ENCODE data around the gene LIFR. TPM values are rescaled to one million over a fixed set of nuclear protein-coding genes. Genes with fewer than 3 reads are reported as not detected.

The LIFR gene
- total RNA-seq, 1 experiment from 2014 or later = 22.0 TPM

DNA sequence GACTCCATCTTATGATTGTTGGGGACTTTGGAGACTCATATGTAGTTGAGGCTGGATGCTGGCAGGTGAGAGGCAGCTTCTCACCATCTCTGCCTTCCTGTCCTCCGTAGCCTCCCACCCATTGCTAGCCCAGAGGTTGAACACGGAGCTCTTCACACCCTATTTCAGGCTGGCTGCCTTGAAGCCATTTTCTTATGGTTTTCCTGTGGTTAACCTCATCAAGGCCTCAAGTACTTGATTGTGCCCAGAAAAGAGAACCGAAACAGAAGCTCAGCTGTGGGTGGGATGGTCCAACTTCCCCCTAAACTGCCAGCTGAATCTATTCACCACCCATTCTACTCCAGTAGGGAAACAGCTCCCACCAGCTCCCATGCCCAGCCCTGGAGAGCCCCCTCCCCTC, 102.9 kb downstream of the LIFR start:
- TF ChIP-seq EZH2 (IDR thresholded peaks at IDR 0.05; ENCODE audit: low read depth) = no peak
- TF ChIP-seq, protein P1, sequence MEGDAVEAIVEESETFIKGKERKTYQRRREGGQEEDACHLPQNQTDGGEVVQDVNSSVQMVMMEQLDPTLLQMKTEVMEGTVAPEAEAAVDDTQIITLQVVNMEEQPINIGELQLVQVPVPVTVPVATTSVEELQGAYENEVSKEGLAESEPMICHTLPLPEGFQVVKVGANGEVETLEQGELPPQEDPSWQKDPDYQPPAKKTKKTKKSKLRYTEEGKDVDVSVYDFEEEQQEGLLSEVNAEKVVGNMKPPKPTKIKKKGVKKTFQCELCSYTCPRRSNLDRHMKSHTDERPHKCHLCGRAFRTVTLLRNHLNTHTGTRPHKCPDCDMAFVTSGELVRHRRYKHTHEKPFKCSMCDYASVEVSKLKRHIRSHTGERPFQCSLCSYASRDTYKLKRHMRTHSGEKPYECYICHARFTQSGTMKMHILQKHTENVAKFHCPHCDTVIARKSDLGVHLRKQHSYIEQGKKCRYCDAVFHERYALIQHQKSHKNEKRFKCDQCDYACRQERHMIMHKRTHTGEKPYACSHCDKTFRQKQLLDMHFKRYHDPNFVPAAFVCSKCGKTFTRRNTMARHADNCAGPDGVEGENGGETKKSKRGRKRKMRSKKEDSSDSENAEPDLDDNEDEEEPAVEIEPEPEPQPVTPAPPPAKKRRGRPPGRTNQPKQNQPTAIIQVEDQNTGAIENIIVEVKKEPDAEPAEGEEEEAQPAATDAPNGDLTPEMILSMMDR (conservative IDR thresholded peaks at IDR 0.05) = no peak
- CTCF ChIA-PET = interaction anchor here (0.8 kb wide), 1 partner anchor 12 kb away, joined by 3 read pairs; no protein-coding TSS in a partner anchor
- Histone ChIP-seq H3K36me3 (ENCODE audit: low read depth) (no peaks in the 10 kb centered on the region), H3K9me2 (ENCODE audit: insufficient read depth) (no peaks in the 10 kb centered on the region), H3K4me2 (no peak overlapping the region), H3K27me3 (ENCODE audit: insufficient read depth, low read depth) (no peaks in the 10 kb centered on the region), H4K20me1 (ENCODE audit: insufficient read depth) (no peaks in the 10 kb centered on the region), H2AFZ (no peak overlapping the region), H3F3A (ENCODE audit: insufficient read depth, low read depth) (no peaks in the 10 kb centered on the region), H3K9me3 (ENCODE audit: insufficient read depth, low read depth) (no peaks in the 10 kb centered on the region), H3K27ac (no peak overlapping the region), H3K4me1 (replicated peaks; ENCODE audit: insufficient read depth) (no peaks in the 10 kb centered on the region), H3K79me2 (ENCODE audit: low read depth) (no peaks in the 10 kb centered on the region), H3K4me3 (no peak overlapping the region)
- intact Hi-C loops (cut with micrococcal nuclease; ENCODE audit: unreplicated experiment) = no loop called here
- BruUV-seq (replicated peaks) = no TSS peak
- no peak for DNase-seq
- POLR2A ChIA-PET (ENCODE audit: unreplicated experiment) = interaction anchor here (0.6 kb wide), 1 partner anchor 11 kb away, joined by 4 read pairs; no protein-coding TSS in a partner anchor

DNA sequence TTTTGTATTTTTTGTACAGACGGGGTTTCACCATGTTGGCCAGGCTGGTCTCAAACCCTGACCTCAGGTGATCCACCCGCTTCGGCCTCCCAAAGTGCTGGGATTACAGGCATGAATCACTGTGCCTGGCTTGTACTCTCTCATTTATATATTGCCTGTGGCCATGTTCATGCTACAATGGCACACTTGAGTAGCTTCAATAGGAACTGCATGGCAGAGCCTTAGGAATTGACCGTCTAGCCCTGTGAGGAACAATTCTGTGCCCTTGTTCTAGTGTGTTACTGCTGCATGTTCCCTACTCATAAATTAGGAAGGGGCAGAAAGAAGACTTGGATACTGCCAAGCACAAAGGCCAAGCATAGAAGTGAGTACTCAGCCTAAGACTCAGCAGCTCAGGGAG, 104.2 kb downstream of the LIFR start:
- H3F3A ChIP-seq (ENCODE audit: insufficient read depth, low read depth) = no peaks in the 10 kb centered on the region
- no peaks in the 10 kb centered on the region for H4K20me1 ChIP-seq (ENCODE audit: insufficient read depth)
- BruUV-seq (replicated peaks) = no TSS peak
- no peaks in the 10 kb centered on the region for H3K36me3 ChIP-seq (ENCODE audit: low read depth)
- TF ChIP-seq, protein P1 (conservative IDR thresholded peaks at IDR 0.05) = no peak
- TF ChIP-seq EZH2 (IDR thresholded peaks at IDR 0.05; ENCODE audit: low read depth) = no peak
- H3K27ac ChIP-seq = no peak overlapping the region
- POLR2A ChIA-PET (ENCODE audit: unreplicated experiment) = no interaction called here
- H3K27me3 ChIP-seq (ENCODE audit: insufficient read depth, low read depth) = no peaks in the 10 kb centered on the region
- no peaks in the 10 kb centered on the region for H3K9me2 ChIP-seq (ENCODE audit: insufficient read depth)
- CTCF ChIA-PET = interaction anchor here (0.5 to 0.9 kb wide), 2 partner anchors 10 to 718 kb away, joined by 3 to 5 read pairs; no protein-coding TSS in a partner anchor
- no peak overlapping the region for H3K4me2 ChIP-seq
- intact Hi-C loops (cut with micrococcal nuclease; ENCODE audit: unreplicated experiment) = no loop called here
- H3K9me3 ChIP-seq (ENCODE audit: insufficient read depth, low read depth) = no peaks in the 10 kb centered on the region
- H3K79me2 ChIP-seq (ENCODE audit: low read depth) = no peaks in the 10 kb centered on the region
- H2AFZ ChIP-seq = no peak overlapping the region
- H3K4me1 ChIP-seq (replicated peaks; ENCODE audit: insufficient read depth) = no peaks in the 10 kb centered on the region
- DNase-seq = no peak
- H3K4me3 ChIP-seq = no peak overlapping the region

DNA sequence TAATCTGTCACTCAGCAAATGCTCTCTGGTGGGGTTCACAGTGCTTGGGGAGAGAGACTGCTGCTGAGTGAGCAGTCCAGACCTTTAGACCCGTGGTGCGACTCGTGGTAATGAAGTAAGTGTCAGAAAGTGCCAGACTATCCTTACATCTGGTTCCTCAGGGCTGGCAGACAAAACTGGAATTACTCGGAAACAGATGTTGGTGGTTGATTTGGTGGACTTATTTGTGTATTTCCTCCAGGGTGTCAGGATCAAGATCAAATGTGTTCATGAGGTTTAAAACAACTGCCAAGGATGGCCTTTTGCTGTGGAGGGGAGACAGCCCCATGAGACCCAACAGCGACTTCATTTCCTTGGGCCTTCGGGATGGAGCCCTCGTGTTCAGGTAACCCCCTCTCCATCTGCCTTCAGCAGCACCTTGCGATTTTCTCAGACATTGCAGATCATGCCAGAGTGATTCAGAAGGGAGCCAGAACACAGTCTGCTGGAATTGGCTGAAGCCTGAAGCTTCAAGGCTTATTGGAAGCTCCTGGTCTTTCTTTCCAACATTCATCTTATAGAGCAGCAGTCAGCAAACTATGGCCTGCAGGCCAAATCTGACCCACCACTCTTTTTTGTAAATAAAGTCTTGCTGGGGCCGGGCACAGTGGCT, 105.2 kb downstream of the LIFR start:
- DNase-seq = no peak
- Histone ChIP-seq H3K36me3 (ENCODE audit: low read depth) (no peaks in the 10 kb centered on the region), H3K4me1 (replicated peaks; ENCODE audit: insufficient read depth) (no peaks in the 10 kb centered on the region), H4K20me1 (ENCODE audit: insufficient read depth) (no peaks in the 10 kb centered on the region), H3F3A (ENCODE audit: insufficient read depth, low read depth) (no peaks in the 10 kb centered on the region), H3K27me3 (ENCODE audit: insufficient read depth, low read depth) (no peaks in the 10 kb centered on the region), H3K4me2 (no peak overlapping the region), H3K27ac (no peak overlapping the region), H3K79me2 (ENCODE audit: low read depth) (no peaks in the 10 kb centered on the region), H3K4me3 (no peak overlapping the region), H3K9me3 (ENCODE audit: insufficient read depth, low read depth) (no peaks in the 10 kb centered on the region), H2AFZ (no peak overlapping the region), H3K9me2 (ENCODE audit: insufficient read depth) (no peaks in the 10 kb centered on the region)
- intact Hi-C loops (cut with micrococcal nuclease; ENCODE audit: unreplicated experiment) = no loop called here
- CTCF ChIA-PET = interaction anchor here (1.4 kb wide), 1 partner anchor 10 kb away, joined by 5 read pairs; no protein-coding TSS in a partner anchor
- POLR2A ChIA-PET (ENCODE audit: unreplicated experiment) = no interaction called here
- no TSS peak for BruUV-seq (replicated peaks)
- no peak for TF ChIP-seq EZH2 (IDR thresholded peaks at IDR 0.05; ENCODE audit: low read depth)
- TF ChIP-seq, protein P1 (conservative IDR thresholded peaks at IDR 0.05) = no peak

Data from PC-9 (cell line).